HG03159 (cell line): ENCODE measurements around the gene ALOX12.
"Not testable (repeated sequence)": the region's sequence is repeated elsewhere in the genome, so short reads cannot be mapped to it uniquely, and the experiment has no call there.

Experiments used
- ATAC-seq: cut with Tn5 transposase; IDR thresholded peaks from one replicate; pipeline ENCODE4 v1.9.1; 2021; ENCODE audit warnings: mild to moderate bottlenecking, moderate library complexity; ENCODE audit not compliant: unreplicated experiment

The ALOX12 gene

DNA sequence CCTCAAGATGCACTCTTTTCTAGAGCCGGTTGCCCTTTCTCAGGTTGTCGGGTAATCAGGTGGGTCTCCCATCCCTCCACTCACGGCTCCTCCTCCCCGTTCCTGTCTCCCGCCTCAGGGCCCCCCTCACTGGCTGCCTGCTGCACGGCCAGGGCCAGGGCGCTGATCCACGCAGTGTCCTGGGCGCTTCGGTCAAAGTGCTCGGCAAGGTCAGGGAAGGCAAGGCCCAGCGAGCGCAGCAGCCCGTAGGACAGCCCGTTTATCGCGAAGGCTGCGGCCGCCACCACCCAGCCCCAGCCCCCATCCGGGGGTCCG is 47.3 kb downstream of the ALOX12 start:
- ATAC-seq = no peak

DNA sequence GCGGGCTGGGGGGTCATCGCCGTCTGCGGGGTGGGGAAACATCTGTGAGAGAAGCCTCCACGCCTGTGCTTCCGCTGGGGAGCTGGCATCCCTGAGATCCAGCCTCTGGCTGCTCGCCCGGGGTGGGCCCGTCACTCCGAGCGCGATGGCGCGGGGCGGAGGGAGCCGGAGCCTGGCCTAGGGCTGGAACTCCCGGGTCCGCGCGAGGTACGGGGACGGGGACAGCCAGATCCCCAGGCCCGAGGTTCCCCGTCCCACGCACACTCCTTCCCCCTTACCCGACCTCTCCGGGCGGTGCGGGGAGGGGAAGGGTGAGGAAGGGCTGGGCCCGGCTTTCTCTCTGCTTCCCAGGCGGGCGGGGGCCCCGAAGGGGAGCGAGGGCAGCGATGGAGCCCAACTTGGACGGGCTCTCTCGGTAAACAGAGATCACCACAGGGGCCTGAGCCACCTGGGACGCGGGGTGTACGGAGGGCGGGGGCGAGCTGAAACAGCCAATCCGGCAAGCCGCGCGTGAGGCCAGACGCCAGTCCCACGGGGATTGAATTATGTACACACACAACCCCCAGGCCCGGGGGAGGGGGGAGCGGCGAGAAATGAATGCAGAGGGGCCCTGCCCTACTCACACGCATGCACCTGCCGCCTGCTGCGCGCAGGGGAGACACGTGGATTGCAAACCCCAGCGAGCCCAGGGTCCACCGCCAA is 47.8 kb downstream of the ALOX12 start, which contains the start of gene SLC16A11:
SLC16A11 (minus strand) TSS at position 596 of the 702 bp plus-strand sequence; CDS start at position 17, 579 bp downstream.
- ATAC-seq = no peak

DNA sequence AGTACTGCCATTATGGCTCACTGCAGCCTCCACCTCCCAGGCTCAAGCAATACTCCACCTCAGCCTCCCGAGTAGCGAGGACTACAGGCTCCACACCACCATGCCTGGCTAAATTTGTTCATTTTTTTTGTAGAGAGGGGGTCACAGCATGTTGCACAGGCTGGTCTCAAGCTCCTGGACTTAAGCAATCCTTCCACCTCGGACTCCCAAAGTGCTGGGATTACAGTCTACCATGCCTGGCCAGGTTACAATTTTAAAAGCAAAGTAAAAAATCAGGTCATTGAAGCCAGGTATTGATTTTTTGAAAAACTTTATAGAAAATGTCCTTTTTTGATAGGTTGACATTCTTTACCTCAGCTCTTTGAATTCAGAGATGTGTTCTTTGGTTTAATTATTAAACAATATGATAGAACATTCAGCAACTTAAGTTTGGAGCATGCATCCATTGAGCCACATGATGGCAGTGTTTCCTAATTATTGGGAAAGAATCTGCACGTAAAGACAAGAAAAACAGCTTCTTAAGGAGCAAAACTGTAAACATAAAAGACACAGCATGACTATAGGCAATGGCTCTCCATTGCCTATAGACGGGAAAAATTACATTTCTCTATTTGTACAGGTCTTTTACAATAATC is 49.8 kb downstream of the ALOX12 start:
- no peak for ATAC-seq

DNA sequence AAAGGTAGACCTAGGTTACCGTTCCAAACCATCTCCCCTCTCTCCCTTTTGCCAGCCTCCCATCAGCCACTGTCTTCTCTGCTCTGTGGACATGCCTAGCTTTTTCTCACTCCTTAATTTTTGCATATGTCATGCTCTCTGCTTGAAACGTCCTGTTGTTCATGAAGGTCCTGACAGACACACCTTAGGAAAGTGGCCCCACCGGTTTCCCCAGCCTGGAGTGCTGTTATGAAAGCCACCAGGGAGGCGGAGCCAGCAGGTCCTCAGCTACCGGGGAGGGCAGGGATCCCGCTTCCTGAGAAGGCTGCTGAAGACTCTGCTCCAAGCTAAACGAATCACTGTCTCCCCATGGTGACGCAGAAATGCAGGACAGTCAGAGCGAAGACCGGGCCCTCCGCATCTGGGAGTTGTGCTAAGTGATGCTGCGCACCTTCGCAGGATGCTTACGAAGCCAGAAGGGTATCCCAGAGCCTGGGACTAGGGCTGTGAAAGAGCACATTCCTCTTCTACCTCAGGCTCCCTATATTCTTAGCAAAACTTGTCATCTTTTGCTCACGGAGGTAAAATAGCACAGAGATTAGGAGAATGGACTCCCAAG is 50.4 kb downstream of the ALOX12 start:
- ATAC-seq = no peak

DNA sequence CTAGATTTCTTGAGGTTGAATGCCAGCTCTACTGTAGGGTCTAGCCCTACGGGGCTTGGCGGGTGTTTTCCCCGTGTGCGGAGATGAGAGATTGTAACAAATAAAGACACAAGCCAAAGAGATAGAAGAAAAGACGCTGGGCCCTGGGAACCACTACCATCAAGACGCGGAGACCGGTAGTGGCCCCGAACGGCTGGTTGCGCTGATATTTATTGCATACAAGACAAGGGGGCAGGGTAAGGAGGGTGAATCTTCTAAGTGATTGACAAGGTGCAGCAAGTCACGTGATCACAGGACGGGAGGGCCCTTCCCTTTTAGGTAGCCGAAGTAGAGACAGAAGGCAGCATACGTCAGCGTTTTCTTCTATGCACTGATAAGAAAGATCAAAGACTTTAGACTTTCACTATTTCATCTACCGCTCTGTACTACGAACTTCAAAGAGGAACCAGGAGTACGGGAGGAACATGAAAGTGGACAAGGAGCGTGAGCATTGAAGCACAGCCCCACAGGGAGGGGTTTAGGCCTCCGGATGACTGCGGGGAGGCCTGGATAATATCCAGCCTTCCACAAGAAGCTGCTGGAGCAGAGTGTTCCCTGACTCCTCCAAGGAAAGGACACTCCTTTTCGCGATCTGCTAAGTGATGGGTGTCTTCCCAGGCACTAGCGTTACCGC is 51.0 kb downstream of the ALOX12 start:
- not testable (repeated sequence) for ATAC-seq

DNA sequence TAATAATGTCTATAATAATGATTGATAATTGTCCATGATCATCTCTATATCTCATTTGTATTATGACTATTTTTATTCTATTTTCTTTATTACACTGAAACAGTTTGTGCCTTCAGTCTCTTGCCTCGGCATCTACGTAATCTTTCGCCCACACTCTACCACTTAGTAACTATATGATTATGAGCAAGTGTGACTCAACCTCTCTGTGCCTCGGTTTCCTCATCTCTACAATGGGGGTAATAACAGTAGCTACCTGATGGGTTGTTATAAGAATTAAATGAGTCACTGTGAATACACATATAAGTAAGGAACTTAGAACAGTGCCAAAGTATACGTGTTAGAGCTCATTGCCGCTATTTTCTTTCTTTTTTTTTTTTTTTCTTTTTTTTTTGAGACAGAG is 51.7 kb downstream of the ALOX12 start:
- no peak for ATAC-seq

DNA sequence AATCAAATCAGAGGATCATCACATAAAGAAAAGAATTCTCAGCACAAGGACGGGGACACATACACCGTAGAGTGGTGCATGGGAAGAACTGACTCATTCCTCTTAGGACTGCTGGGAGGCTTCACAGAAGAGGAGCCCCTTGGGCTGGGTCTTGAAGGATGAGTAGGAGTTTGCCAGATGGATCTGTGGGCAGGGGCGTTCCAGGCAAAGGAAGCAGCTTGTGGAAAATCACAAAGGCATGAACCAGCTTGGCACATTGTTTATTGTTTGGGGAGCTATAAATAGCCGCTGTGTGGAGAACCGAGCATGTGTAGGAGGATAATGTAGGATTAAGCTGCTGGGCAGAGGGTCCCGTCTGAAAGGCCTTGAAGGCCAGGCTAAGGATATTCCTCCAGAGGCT is 53.1 kb downstream of the ALOX12 start:
- ATAC-seq = no peak

DNA sequence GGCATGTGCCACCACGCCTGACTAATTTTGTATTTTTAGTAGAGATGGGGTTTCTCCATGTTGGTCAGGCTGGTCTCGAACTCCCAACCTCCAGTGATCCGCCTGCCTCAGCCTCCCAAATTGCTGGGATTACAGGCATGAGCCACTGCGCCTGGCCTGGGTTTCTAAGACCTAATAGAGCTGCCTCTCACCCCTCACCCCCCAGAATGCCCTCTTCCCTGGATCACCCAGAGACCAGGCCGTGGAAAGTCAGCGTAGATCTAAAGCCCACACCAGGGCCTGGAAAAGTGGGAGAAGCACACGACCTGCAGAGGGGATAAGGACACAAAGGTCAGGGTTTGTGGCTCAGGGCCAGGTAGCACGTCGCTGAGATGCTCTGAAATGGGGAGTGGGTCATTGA is 54.7 kb downstream of the ALOX12 start:
- not testable (repeated sequence) for ATAC-seq

DNA sequence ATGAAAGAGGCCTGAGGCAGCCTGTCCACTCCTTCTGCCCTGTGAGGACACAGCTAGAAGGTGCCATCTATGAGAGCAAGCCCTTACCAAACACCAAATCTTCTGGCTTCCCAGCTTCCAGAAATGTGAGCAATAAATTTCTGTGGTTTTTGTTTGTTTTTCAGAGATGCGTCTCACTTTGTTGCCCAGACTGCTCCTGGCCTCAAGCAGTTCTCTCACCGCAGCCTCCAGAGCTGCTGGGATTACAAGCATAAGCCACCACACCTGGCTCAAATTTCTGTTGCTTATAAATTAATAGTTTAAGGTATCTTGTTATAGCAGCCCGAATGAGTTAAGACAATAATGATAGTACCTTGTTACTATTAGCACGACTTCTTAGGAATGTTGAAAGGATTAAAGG is 60.5 kb downstream of the ALOX12 start:
- ATAC-seq = no peak

DNA sequence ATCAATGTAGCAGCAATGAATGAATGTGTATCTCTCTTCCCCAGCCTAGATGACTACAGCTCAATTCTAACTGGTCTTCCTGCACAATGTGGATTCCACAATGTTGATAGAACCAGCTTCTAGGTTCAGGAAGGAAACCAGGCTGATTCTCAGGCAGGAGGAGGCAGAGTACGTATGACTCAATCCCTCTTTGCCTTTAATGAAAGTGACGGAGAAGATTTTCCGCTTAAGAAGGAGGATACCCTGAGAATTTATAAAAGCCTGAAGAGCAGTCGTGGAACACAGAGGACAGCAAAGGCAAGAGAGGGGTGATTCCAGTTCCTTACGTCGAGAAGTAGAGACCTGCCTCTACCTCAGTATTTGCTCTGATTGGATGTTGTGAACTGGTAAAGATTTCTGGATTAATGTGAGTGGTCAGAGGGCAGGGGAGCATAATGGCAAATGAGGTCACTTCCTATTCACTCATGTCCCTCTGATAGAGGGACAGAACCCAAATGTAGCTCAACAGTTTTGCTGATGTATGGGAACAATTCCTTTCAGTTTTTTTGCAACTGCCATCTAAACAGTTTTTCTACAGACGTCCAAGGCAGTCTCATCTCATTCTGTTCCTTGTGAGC is 63.1 kb downstream of the ALOX12 start:
- ATAC-seq = no peak
